PC-9 (cell line): ENCODE measurements around the gene DMRTB1. TPM values are rescaled to one million over a fixed set of nuclear protein-coding genes. Genes with fewer than 3 reads are reported as not detected.

Experiments
- BruUV-seq: library from RNA; stranded (reverse); fragments of 400-500 nt; replicated peaks from 2 replicates; lab custom pipeline; 2021; lab: Mats Ljungman, UMichigan
- CTCF ChIA-PET: fragments of 300-600 bp; sonication (Branson Sonifier 250); formaldehyde crosslinking; loops from one replicate; lab custom pipeline; 2022; ENCODE audit warnings: antibody characterized with exemption; lab: Charles Lee
- POLR2A ChIA-PET: fragments of 300-600 bp; sonication (Branson Sonifier 250); formaldehyde crosslinking; loops from one replicate; lab custom pipeline; 2022; ENCODE audit warnings: antibody characterized with exemption; ENCODE audit not compliant: unreplicated experiment; lab: Charles Lee
- DNase-seq, 2 experiments: peaks; one replicate each; pipeline versions ENCODE4 v3.0.0 to v3.0.0-alpha.2; 2015 to 2022; ENCODE audit warnings: mixed read lengths in 1 of 2
- H2AFZ ChIP-seq: fragments of 200-600 bp; sonication (generic); 2 replicates; pipeline ENCODE4 v1.8.1; 2017; ENCODE audit warnings: antibody characterized with exemption
- H3F3A ChIP-seq: fragments of 200-600 bp; sonication (generic); 2 replicates; pipeline ENCODE4 v1.8.1; 2017; ENCODE audit warnings: antibody characterized with exemption, mild to moderate bottlenecking, low read depth; ENCODE audit not compliant: insufficient read depth
- H3K27ac ChIP-seq: fragments of 200-600 bp; sonication (generic); 2 replicates; pipeline ENCODE4 v1.6.1; 2016; ENCODE audit warnings: mixed run types
- H3K27me3 ChIP-seq: fragments of 200-600 bp; sonication (generic); 2 replicates; pipeline ENCODE4 v1.6.1; 2016; ENCODE audit warnings: low read depth, mixed run types; ENCODE audit not compliant: insufficient read depth
- H3K36me3 ChIP-seq: fragments of 200-600 bp; sonication (generic); 2 replicates; pipeline ENCODE4 v1.6.1; 2016; ENCODE audit warnings: low read depth, mixed run types
- H3K4me1 ChIP-seq: fragments of 200-600 bp; sonication (generic); replicated peaks from 2 replicates; pipeline ENCODE4 v1.6.1; 2016; ENCODE audit warnings: mixed run types; ENCODE audit not compliant: insufficient read depth
- H3K4me2 ChIP-seq: fragments of 200-600 bp; sonication (generic); 2 replicates; pipeline ENCODE4 v1.6.1; 2017; ENCODE audit warnings: mixed run types
- H3K4me3 ChIP-seq: fragments of 200-600 bp; sonication (generic); 2 replicates; pipeline ENCODE4 v1.6.1; 2016; ENCODE audit warnings: mixed run types
- H3K79me2 ChIP-seq: fragments of 200-600 bp; sonication (generic); 2 replicates; pipeline ENCODE4 v1.6.1; 2017; ENCODE audit warnings: low read depth, mixed run types
- H3K9me2 ChIP-seq: fragments of 200-600 bp; sonication (generic); 2 replicates; pipeline ENCODE4 v1.8.1; 2017; ENCODE audit warnings: mild to moderate bottlenecking; ENCODE audit not compliant: insufficient read depth
- H3K9me3 ChIP-seq: fragments of 200-600 bp; sonication (generic); 2 replicates; pipeline ENCODE4 v1.8.1; 2016; ENCODE audit warnings: low read depth; ENCODE audit not compliant: insufficient read depth
- H4K20me1 ChIP-seq: fragments of 200-600 bp; sonication (generic); 2 replicates; pipeline ENCODE4 v1.8.1; 2017; ENCODE audit not compliant: insufficient read depth
- EZH2 ChIP-seq: fragments of 200-600 bp; sonication (generic); IDR thresholded peaks from 2 replicates; pipeline ENCODE4 v1.8.0; 2017; ENCODE audit warnings: antibody characterized with exemption, low read depth
- intact Hi-C: fragments of 100-400 bp; cut with micrococcal nuclease; formaldehyde crosslinking; loops from one replicate; pipeline ENCODE4 v1.10.0; 2022; ENCODE audit not compliant: unreplicated experiment
- total RNA-seq: library from RNA; stranded (reverse); gene quantifications from 2 replicates; pipeline ENCODE4 v1.2.3, GENCODE V29; 2021
- TF ChIP-seq, protein P1 (sequence below): fragments of 200-600 bp; sonication (generic); conservative IDR thresholded peaks from 2 replicates; pipeline ENCODE4 v1.6.1; 2017; ENCODE audit warnings: mixed run types, antibody characterized with exemption, mild to moderate bottlenecking, moderate library complexity

DMRTB1 gene
- total RNA-seq, 1 experiment from 2014 or later: not detected

- intact Hi-C loops: no loop called here
- Histone ChIP-seq H4K20me1 (no peaks in the 10 kb centered on the region), H3K4me3 (no peak overlapping the region), H2AFZ (no peak overlapping the region), H3K9me2 (no peaks in the 10 kb centered on the region), H3K4me2 (no peak overlapping the region), H3F3A (no peaks in the 10 kb centered on the region), H3K36me3 (no peaks in the 10 kb centered on the region), H3K79me2 (no peaks in the 10 kb centered on the region), H3K9me3 (no peaks in the 10 kb centered on the region), H3K27me3 (0 out of 2 replicates have a peak, but pooled peaks cover 2% of the 10 kb centered on the region), H3K27ac (no peak overlapping the region), H3K4me1 (no peaks in the 10 kb centered on the region)
- ChIA-PET POLR2A (no interaction called here), CTCF (no interaction called here)
- TF ChIP-seq EZH2: no peak
- TF ChIP-seq, protein P1, sequence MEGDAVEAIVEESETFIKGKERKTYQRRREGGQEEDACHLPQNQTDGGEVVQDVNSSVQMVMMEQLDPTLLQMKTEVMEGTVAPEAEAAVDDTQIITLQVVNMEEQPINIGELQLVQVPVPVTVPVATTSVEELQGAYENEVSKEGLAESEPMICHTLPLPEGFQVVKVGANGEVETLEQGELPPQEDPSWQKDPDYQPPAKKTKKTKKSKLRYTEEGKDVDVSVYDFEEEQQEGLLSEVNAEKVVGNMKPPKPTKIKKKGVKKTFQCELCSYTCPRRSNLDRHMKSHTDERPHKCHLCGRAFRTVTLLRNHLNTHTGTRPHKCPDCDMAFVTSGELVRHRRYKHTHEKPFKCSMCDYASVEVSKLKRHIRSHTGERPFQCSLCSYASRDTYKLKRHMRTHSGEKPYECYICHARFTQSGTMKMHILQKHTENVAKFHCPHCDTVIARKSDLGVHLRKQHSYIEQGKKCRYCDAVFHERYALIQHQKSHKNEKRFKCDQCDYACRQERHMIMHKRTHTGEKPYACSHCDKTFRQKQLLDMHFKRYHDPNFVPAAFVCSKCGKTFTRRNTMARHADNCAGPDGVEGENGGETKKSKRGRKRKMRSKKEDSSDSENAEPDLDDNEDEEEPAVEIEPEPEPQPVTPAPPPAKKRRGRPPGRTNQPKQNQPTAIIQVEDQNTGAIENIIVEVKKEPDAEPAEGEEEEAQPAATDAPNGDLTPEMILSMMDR: peak; percentile 35; the same call in 1 of the 2 replicates
- no TSS peak for BruUV-seq
- DNase-seq: no peak
These were observed 9.0 kb upstream of the DMRTB1 start for GRCh38 chr1:53450225-53450624.

- no peak for TF ChIP-seq EZH2
- TF ChIP-seq, protein P1: no peak
- intact Hi-C loops: no loop called here
- Histone ChIP-seq H4K20me1 (no peaks in the 10 kb centered on the region), H3F3A (no peaks in the 10 kb centered on the region), H3K27ac (no peak overlapping the region), H3K9me2 (no peaks in the 10 kb centered on the region), H3K27me3 (0 out of 2 replicates have a peak, but pooled peaks cover 5% of the 10 kb centered on the region), H3K4me1 (no peaks in the 10 kb centered on the region), H3K36me3 (no peaks in the 10 kb centered on the region), H3K4me2 (no peak overlapping the region), H3K79me2 (no peaks in the 10 kb centered on the region), H2AFZ (no peak overlapping the region), H3K9me3 (no peaks in the 10 kb centered on the region), H3K4me3 (no peak overlapping the region)
- BruUV-seq: no TSS peak
- POLR2A ChIA-PET: no interaction called here
- CTCF ChIA-PET: no interaction called here
- no peak for DNase-seq
These were observed 5.2 kb upstream of the DMRTB1 start for GRCh38 chr1:53454019-53454418.

DNA sequence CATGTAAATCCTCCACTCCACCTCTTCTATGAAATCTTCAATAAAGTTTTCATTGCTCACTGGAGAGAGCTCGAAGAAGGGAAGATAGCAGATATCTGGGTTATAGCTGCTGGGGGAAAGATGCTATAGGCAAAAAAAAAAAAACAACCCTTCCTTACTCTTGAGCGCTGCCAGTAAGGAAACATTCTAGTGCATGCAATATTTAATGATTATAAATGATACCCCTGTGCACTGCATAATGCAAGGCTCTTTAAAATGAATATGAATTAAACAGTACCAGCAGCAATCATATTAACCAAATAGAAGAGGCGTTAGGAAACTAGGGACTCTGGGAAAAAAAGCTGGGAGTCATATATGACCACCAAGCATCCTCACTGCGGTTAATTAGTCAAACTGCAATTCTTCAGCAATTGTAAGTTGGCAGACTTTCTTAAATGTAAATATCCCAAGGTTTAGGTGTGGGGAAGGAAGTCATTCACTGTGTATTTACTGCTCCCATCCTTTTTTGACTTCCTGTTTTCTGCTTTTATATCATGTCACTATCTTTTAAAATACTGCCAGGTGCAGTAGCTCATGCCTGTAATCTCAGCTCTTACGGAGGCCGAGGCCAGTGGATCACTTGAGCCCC lies 3.7 kb upstream of the DMRTB1 start:
- no peak overlapping the region for H3K27ac ChIP-seq
- no peak overlapping the region for H2AFZ ChIP-seq
- intact Hi-C loops: no loop called here
- ChIA-PET CTCF (interaction anchor here (0.6 kb wide), 1 partner anchor 12 kb away, joined by 8 read pairs; no protein-coding TSS in a partner anchor), POLR2A (no interaction called here)
- no peaks in the 10 kb centered on the region for H3K79me2 ChIP-seq
- DNase-seq: no peak
- H3K9me2 ChIP-seq: no peaks in the 10 kb centered on the region
- H3K9me3 ChIP-seq: no peaks in the 10 kb centered on the region
- H4K20me1 ChIP-seq: no peaks in the 10 kb centered on the region
- no peaks in the 10 kb centered on the region for H3F3A ChIP-seq
- no TSS peak for BruUV-seq
- H3K27me3 ChIP-seq: 0 out of 2 replicates have a peak, but pooled peaks cover 5% of the 10 kb centered on the region
- no peaks in the 10 kb centered on the region for H3K4me1 ChIP-seq
- no peak overlapping the region for H3K4me3 ChIP-seq
- H3K4me2 ChIP-seq: no peak overlapping the region
- no peaks in the 10 kb centered on the region for H3K36me3 ChIP-seq
- TF ChIP-seq, protein P1: no peak
- TF ChIP-seq EZH2: no peak
